OCI-LY1 (cell line): ENCODE measurements around the gene CA12.

ENCODE experiments used
- H2AFZ ChIP-seq: fragments of 200-600 bp; sonication (generic), shearing (Covaris generic); 2 replicates; pipeline ENCODE4 v1.6.0; 2014; ENCODE audit warnings: antibody characterized with exemption, mild to moderate bottlenecking, low read length
- H3F3A ChIP-seq: fragments of 200-600 bp; sonication (generic), shearing (Covaris generic); 2 replicates; pipeline ENCODE4 v1.6.0; 2014; ENCODE audit warnings: mild to moderate bottlenecking, antibody characterized with exemption, low read length, moderate library complexity; ENCODE audit not compliant: insufficient read depth
- H3K27ac ChIP-seq: fragments of 200-600 bp; sonication (generic); 2 replicates; pipeline ENCODE4 v1.5.1; 2014; ENCODE audit warnings: low read length, mixed run types, mild to moderate bottlenecking, low read depth; ENCODE audit not compliant: poor library complexity, severe bottlenecking
- H3K27me3 ChIP-seq: fragments of 200-600 bp; sonication (generic); 2 replicates; pipeline ENCODE4 v1.6.0; 2014; ENCODE audit warnings: antibody characterized with exemption, mild to moderate bottlenecking, low read length, moderate library complexity; ENCODE audit not compliant: insufficient read depth
- H3K36me3 ChIP-seq: fragments of 200-600 bp; sonication (generic); 2 replicates; pipeline ENCODE4 v1.6.1; 2014; ENCODE audit warnings: mild to moderate bottlenecking, antibody characterized with exemption, low read length, moderate library complexity, mixed read lengths; ENCODE audit not compliant: insufficient read depth
- H3K4me1 ChIP-seq: fragments of 200-600 bp; sonication (generic); 2 replicates; pipeline ENCODE4 v1.5.1; 2014; ENCODE audit warnings: mild to moderate bottlenecking, low read length, moderate library complexity; ENCODE audit not compliant: insufficient read depth, severe bottlenecking
- H3K4me2 ChIP-seq: fragments of 200-600 bp; sonication (generic), shearing (Covaris generic); 2 replicates; pipeline ENCODE4 v1.6.1; 2014; ENCODE audit warnings: low read length
- H3K4me3 ChIP-seq: fragments of 200-600 bp; sonication (generic); 2 replicates; pipeline ENCODE4 v1.5.1; 2014; ENCODE audit warnings: low read length, low read depth, mild to moderate bottlenecking, mixed read lengths; ENCODE audit not compliant: poor library complexity, severe bottlenecking
- H3K79me2 ChIP-seq: fragments of 200-600 bp; shearing (Covaris generic); 2 replicates; pipeline ENCODE4 v1.6.1; 2016; ENCODE audit warnings: mixed run types, low read length, mixed read lengths; ENCODE audit not compliant: insufficient read depth
- H3K9ac ChIP-seq: fragments of 200-600 bp; sonication (generic), shearing (Covaris generic); 2 replicates; pipeline ENCODE4 v1.6.1; 2014; ENCODE audit warnings: mild to moderate bottlenecking, low read length, mixed read lengths
- H3K9me2 ChIP-seq: fragments of 200-600 bp; sonication (generic), shearing (Covaris generic); 2 replicates; pipeline ENCODE4 v1.6.1; 2014; ENCODE audit warnings: low read depth, mild to moderate bottlenecking, low read length, mixed read lengths
- H3K9me3 ChIP-seq: fragments of 200-600 bp; shearing (Covaris generic); 2 replicates; pipeline ENCODE4 v1.6.1; 2014; ENCODE audit warnings: low read length, mixed read lengths
- H4K20me1 ChIP-seq: fragments of 200-600 bp; sonication (generic), shearing (Covaris generic); 2 replicates; pipeline ENCODE4 v1.6.0; 2016; ENCODE audit warnings: mild to moderate bottlenecking, low read length; ENCODE audit not compliant: insufficient read depth
- EZH2 ChIP-seq: fragments of 200-600 bp; sonication (generic), shearing (Covaris generic); IDR thresholded peaks from 2 replicates; pipeline ENCODE4 v1.8.0; 2017; ENCODE audit warnings: borderline replicate concordance, mixed run types, mild to moderate bottlenecking, antibody characterized with exemption, low read length, moderate library complexity, mixed read lengths
- TF ChIP-seq, protein P1 (sequence below): fragments of 200-600 bp; sonication (generic), shearing (Covaris generic); IDR thresholded peaks from 2 replicates; pipeline ENCODE4 v1.5.1; 2017; ENCODE audit warnings: mild to moderate bottlenecking, antibody characterized with exemption, low read length, moderate library complexity, mixed read lengths

Gene CA12

DNA sequence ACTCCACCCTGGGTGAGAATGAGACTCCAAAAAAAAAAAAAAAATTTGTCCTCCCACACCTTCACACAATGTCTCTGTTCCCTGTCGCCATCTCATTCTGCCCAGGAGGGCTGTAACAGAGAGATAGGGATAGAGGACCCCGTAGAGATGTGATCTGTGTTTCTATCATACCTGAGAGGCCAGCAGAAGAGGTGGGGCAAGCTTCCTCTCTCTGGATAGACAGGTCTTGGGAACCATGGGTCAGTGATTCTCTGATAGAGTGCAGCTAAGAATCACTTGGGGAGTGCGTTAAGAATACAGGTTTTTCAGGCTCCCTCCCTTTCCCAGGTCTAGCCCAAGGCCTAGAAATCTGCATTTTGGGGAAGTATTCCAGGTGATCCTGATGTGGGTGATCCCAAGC, 8.3 kb downstream of the CA12 start:
- no peaks in the 10 kb centered on the region for H3F3A ChIP-seq
- H3K27ac ChIP-seq = no peak overlapping the region
- H2AFZ ChIP-seq = no peak overlapping the region
- H3K9me3 ChIP-seq = no peaks in the 10 kb centered on the region
- no peaks in the 10 kb centered on the region for H3K79me2 ChIP-seq
- no peaks in the 10 kb centered on the region for H3K9me2 ChIP-seq
- H4K20me1 ChIP-seq = no peaks in the 10 kb centered on the region
- no peaks in the 10 kb centered on the region for H3K4me1 ChIP-seq
- no peak overlapping the region for H3K4me3 ChIP-seq
- H3K36me3 ChIP-seq = no peaks in the 10 kb centered on the region
- no peak for TF ChIP-seq EZH2
- TF ChIP-seq, protein P1, sequence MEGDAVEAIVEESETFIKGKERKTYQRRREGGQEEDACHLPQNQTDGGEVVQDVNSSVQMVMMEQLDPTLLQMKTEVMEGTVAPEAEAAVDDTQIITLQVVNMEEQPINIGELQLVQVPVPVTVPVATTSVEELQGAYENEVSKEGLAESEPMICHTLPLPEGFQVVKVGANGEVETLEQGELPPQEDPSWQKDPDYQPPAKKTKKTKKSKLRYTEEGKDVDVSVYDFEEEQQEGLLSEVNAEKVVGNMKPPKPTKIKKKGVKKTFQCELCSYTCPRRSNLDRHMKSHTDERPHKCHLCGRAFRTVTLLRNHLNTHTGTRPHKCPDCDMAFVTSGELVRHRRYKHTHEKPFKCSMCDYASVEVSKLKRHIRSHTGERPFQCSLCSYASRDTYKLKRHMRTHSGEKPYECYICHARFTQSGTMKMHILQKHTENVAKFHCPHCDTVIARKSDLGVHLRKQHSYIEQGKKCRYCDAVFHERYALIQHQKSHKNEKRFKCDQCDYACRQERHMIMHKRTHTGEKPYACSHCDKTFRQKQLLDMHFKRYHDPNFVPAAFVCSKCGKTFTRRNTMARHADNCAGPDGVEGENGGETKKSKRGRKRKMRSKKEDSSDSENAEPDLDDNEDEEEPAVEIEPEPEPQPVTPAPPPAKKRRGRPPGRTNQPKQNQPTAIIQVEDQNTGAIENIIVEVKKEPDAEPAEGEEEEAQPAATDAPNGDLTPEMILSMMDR = no peak
- H3K27me3 ChIP-seq = no peaks in the 10 kb centered on the region
- H3K4me2 ChIP-seq = no peak overlapping the region
- H3K9ac ChIP-seq = no peak overlapping the region

DNA sequence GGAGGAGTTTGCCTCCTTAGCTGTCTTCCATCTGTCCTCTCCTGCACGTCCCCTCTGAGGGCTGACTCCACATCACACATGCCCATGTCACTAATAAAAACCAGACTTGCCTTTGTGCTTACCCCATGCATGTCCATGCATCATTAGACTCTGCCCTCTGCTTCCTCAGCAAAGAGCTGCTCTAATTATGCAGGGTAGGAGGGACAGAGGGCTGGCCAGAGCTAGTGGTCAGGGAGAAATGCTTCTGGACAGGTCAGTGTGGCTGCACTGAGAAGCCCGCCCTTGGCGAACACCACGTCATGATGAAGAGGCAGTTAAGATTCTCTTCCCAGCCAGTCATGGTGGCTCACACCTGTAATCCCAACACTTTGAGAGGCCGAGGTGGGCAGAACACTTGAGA, 8.9 kb downstream of the CA12 start:
- Histone ChIP-seq H3K4me2 (no peak overlapping the region), H3F3A (no peaks in the 10 kb centered on the region), H3K4me1 (no peaks in the 10 kb centered on the region)

DNA sequence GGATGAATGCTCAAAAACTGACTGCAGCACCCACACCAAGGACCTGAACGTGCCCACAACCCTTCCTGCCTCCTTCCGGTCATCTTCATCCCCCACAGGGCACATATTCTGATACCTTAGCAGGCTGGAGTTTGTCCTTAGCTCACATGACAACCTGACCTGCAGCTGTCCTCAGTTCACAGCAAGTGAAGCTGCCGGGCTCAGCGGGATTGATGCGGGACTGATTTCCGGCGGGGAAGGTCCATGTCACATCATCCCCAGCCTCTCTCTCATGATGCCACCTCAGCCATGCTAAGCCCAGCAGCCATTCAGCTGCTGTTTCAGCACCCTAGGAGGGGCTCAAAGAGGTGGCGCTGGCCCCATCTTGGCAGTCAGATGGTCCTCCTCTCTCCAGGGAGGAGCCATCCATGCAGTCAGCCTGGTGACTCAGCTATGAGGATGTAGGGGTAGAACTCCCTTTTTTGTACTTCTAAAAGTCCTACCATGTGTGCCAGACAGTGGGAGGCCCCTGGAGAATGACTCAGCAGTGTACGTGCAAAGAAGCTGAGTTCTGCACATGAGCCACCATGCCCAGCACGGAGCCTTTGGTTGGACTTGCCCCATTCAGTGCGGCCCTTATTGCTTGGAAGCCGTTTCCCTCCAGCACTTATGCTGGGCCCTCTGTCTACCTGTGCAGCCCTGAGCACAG, 9.5 kb downstream of the CA12 start:
- Histone ChIP-seq H3K4me1 (no peaks in the 10 kb centered on the region), H3K9ac (no peak overlapping the region)

More for the DNA sequence above, 8.9 kb downstream of the CA12 start:
- no peak overlapping the region for H3K4me3 ChIP-seq
- H2AFZ ChIP-seq = no peak overlapping the region
- no peaks in the 10 kb centered on the region for H3K36me3 ChIP-seq
- H3K9ac ChIP-seq = no peak overlapping the region
- no peaks in the 10 kb centered on the region for H3K9me2 ChIP-seq
- no peaks in the 10 kb centered on the region for H4K20me1 ChIP-seq
- H3K9me3 ChIP-seq = no peaks in the 10 kb centered on the region
- TF ChIP-seq EZH2 = no peak
- TF ChIP-seq, protein P1 = no peak
- H3K79me2 ChIP-seq = no peaks in the 10 kb centered on the region
- no peaks in the 10 kb centered on the region for H3K27me3 ChIP-seq
- no peak overlapping the region for H3K27ac ChIP-seq

More for the DNA sequence above, 9.5 kb downstream of the CA12 start:
- Histone ChIP-seq H3F3A (no peaks in the 10 kb centered on the region), H2AFZ (no peak overlapping the region), H3K9me3 (no peaks in the 10 kb centered on the region), H4K20me1 (no peaks in the 10 kb centered on the region), H3K4me2 (no peak overlapping the region), H3K9me2 (no peaks in the 10 kb centered on the region), H3K4me3 (no peak overlapping the region), H3K36me3 (no peaks in the 10 kb centered on the region), H3K79me2 (no peaks in the 10 kb centered on the region), H3K27ac (no peak overlapping the region), H3K27me3 (no peaks in the 10 kb centered on the region)
- no peak for TF ChIP-seq EZH2
- TF ChIP-seq, protein P1 = no peak
